Measurements from ENCODE around the gene CARD14.

Gene CARD14

GRCh38 chr17:80169784-80170500 lies at the start of gene CARD14:
CARD14 (plus strand) TSS chr17:80170030; CDS start chr17:80181439, 11,409 bp downstream.
- peak; percentile 62 for DNase-seq

GRCh38 chr17:80122026-80122575 lies 47.7 kb upstream of the CARD14 start:
- DNase-seq = no peak

GRCh38 chr17:80122926-80123505 lies 46.8 kb upstream of the CARD14 start:
- DNase-seq = no peak

- DNase-seq = no peak
Observed at GRCh38 chr17:80123791-80124190, 46.0 kb upstream of the CARD14 start.

- DNase-seq = peak; percentile 50
Observed at GRCh38 chr17:80124351-80124981, 45.4 kb upstream of the CARD14 start.

GRCh38 chr17:80125656-80126448 lies 44.0 kb upstream of the CARD14 start:
- DNase-seq = no peak

GRCh38 chr17:80126449-80126715 lies 43.4 kb upstream of the CARD14 start:
- no peak for DNase-seq

- DNase-seq = no peak
Observed at GRCh38 chr17:80129006-80129565, 40.7 kb upstream of the CARD14 start.

- no peak for DNase-seq
Observed at GRCh38 chr17:80130992-80131391, 38.8 kb upstream of the CARD14 start.

GRCh38 chr17:80132906-80133625 lies 36.8 kb upstream of the CARD14 start:
- no peak for DNase-seq

- DNase-seq = no peak
Observed at GRCh38 chr17:80133626-80133970, 36.2 kb upstream of the CARD14 start.

GRCh38 chr17:80137131-80137530 lies 32.7 kb upstream of the CARD14 start:
- no peak for DNase-seq

GRCh38 chr17:80138856-80139426 lies 30.9 kb upstream of the CARD14 start:
- no peak for DNase-seq

GRCh38 chr17:80141463-80142165 lies 28.2 kb upstream of the CARD14 start:
- DNase-seq = no peak

GRCh38 chr17:80142929-80143328 lies 26.9 kb upstream of the CARD14 start:
- DNase-seq = no peak

GRCh38 chr17:80145076-80146075 lies 24.5 kb upstream of the CARD14 start:
- DNase-seq = no peak

- DNase-seq = no peak
Observed at GRCh38 chr17:80146121-80147034, 23.5 kb upstream of the CARD14 start.

- DNase-seq = peak; percentile 96
Observed at GRCh38 chr17:80147035-80147822, 22.6 kb upstream of the CARD14 start, which contains the start of gene EIF4A3. EIF4A3 (minus strand) TSS chr17:80147128; CDS start chr17:80146961, 167 bp downstream.
